GM23338 (cell line): ENCODE measurements around the gene MOCOS. TPM values are rescaled to one million over a fixed set of nuclear protein-coding genes. Genes with fewer than 3 reads are reported as not detected.

Source experiments
- ATAC-seq: fragments of 200-7000 bp; cut with Tn5 transposase; 3 replicates; pipeline ENCODE4 v1.9.1; 2020
- DNase-seq: peaks from one replicate; pipeline ENCODE4 v3.0.0-alpha.2; 2015; ENCODE audit warnings: low spot score
- H2AFZ ChIP-seq: fragments of 200-600 bp; sonication (generic); 2 replicates; pipeline ENCODE4 v1.8.0; 2016; ENCODE audit warnings: antibody characterized with exemption, mild to moderate bottlenecking, moderate library complexity
- H3F3A ChIP-seq: fragments of 200-600 bp; sonication (generic); replicated peaks from 2 replicates; pipeline ENCODE4 v1.8.0; 2017; ENCODE audit warnings: antibody characterized with exemption, mixed run types, low read depth
- H3K27ac ChIP-seq: fragments of 200-600 bp; sonication (generic); 2 replicates; pipeline ENCODE4 v1.6.1; 2016; ENCODE audit warnings: low read depth
- H3K27me3 ChIP-seq: fragments of 200-600 bp; sonication (generic); 2 replicates; pipeline ENCODE4 v1.8.0; 2016; ENCODE audit warnings: mild to moderate bottlenecking, mixed run types, moderate library complexity; ENCODE audit not compliant: insufficient read depth
- H3K36me3 ChIP-seq: fragments of 200-600 bp; sonication (generic); 2 replicates; pipeline ENCODE4 v1.8.0; 2016; ENCODE audit warnings: mild to moderate bottlenecking; ENCODE audit not compliant: insufficient read depth
- H3K4me1 ChIP-seq: fragments of 200-600 bp; sonication (generic); 2 replicates; pipeline ENCODE4 v1.8.0; 2016; ENCODE audit warnings: mild to moderate bottlenecking, moderate library complexity; ENCODE audit not compliant: insufficient read depth
- H3K4me2 ChIP-seq: fragments of 200-600 bp; sonication (generic); 2 replicates; pipeline ENCODE4 v1.7.1; 2017; ENCODE audit warnings: mixed run types
- H3K4me3 ChIP-seq: fragments of 200-600 bp; sonication (generic); 2 replicates; pipeline ENCODE4 v1.6.1; 2016; ENCODE audit warnings: mixed run types
- H3K79me2 ChIP-seq: fragments of 200-600 bp; sonication (generic); replicated peaks from 2 replicates; pipeline ENCODE4 v1.8.0; 2017; ENCODE audit warnings: mild to moderate bottlenecking; ENCODE audit not compliant: insufficient read depth
- H3K9me2 ChIP-seq: fragments of 200-600 bp; sonication (generic); 2 replicates; pipeline ENCODE4 v1.8.0; 2017; ENCODE audit not compliant: insufficient read depth
- H4K20me1 ChIP-seq: fragments of 200-600 bp; sonication (generic); replicated peaks from 2 replicates; pipeline ENCODE4 v1.8.0; 2017; ENCODE audit warnings: mild to moderate bottlenecking; ENCODE audit not compliant: insufficient read depth
- H3K27ac Mint-ChIP-seq: 2 replicates; pipeline ENCODE4 v1.8.0; 2020; ENCODE audit warnings: inconsistent platforms, mild to moderate bottlenecking, moderate library complexity, mixed read lengths
- H3K27me3 Mint-ChIP-seq: 3 replicates; pipeline ENCODE4 v1.8.0; 2022; ENCODE audit warnings: low read depth, mild to moderate bottlenecking, moderate library complexity, mixed read lengths, inconsistent platforms; ENCODE audit not compliant: insufficient read depth, poor library complexity
- H3K36me3 Mint-ChIP-seq: 3 replicates; pipeline ENCODE4 v1.8.0; 2021; ENCODE audit warnings: low read depth, mild to moderate bottlenecking, inconsistent platforms, moderate library complexity, mixed read lengths
- H3K4me1 Mint-ChIP-seq: 3 replicates; pipeline ENCODE4 v1.8.0; 2020; ENCODE audit warnings: mild to moderate bottlenecking, inconsistent platforms, mixed read lengths
- H3K4me3 Mint-ChIP-seq: 3 replicates; pipeline ENCODE4 v1.8.0; 2021; ENCODE audit warnings: moderate library complexity, mild to moderate bottlenecking, inconsistent platforms, mixed read lengths
- H3K9me3 Mint-ChIP-seq: 3 replicates; pipeline ENCODE4 v1.8.0; 2020; ENCODE audit warnings: moderate library complexity, mild to moderate bottlenecking, inconsistent platforms, mixed read lengths
- CREB1 ChIP-seq: fragments of 250-450 bp; sonication (Bioruptor Pico); IDR thresholded peaks from 2 replicates; pipeline ENCODE4 v1.5.0; 2020; ENCODE audit warnings: low read depth, mild to moderate bottlenecking, moderate library complexity
- EZH2phosphoT487 ChIP-seq: fragments of 200-600 bp; sonication (generic); IDR thresholded peaks from one replicate; pipeline ENCODE4 v1.8.1; 2018; ENCODE audit warnings: antibody characterized with exemption; ENCODE audit not compliant: unreplicated experiment
- JUNB ChIP-seq: IDR thresholded peaks from one replicate; pipeline ENCODE4 v1.6.1; 2016; ENCODE audit warnings: antibody characterized with exemption; ENCODE audit not compliant: unreplicated experiment
- POLR2AphosphoS5 ChIP-seq: IDR thresholded peaks from 2 replicates; pipeline ENCODE4 v1.6.1; 2016; ENCODE audit warnings: antibody characterized with exemption, low read depth
- STAT1 ChIP-seq: IDR thresholded peaks from one replicate; pipeline ENCODE4 v1.6.1; 2016; ENCODE audit warnings: antibody characterized with exemption; ENCODE audit not compliant: unreplicated experiment
- ZNF331 ChIP-seq: fragments of 250-450 bp; sonication (Bioruptor Pico); IDR thresholded peaks from 2 replicates; pipeline ENCODE4 v1.5.0; 2020; ENCODE audit warnings: low read depth, mild to moderate bottlenecking, moderate library complexity
- polyA plus RNA-seq: library from polyadenylated mRNA; unstranded; fragments of >200 nt; fragmentation: Nextera tagmentation; extraction: Ambion mirVana; gene quantifications from 2 replicates; pipeline ENCODE4 v1.2.1, GENCODE V29; 2016
- total RNA-seq: library from RNA; depleted of rRNA; stranded (reverse); fragments of >200 nt; shearing (Covaris generic); gene quantifications from 2 replicates; pipeline ENCODE4 v1.2.3, GENCODE V29; 2014
- TF ChIP-seq, protein P1 (sequence below): IDR thresholded peaks from 2 replicates; pipeline ENCODE4 v1.6.1; 2016; ENCODE audit warnings: antibody characterized with exemption
- TF ChIP-seq, protein P2 (sequence below), 2 experiments: fragments of 200-600 bp in 1 of 2; sonication (generic) in 1 of 2; conservative IDR thresholded peaks; 2 replicates each; pipeline versions ENCODE4 v1.5.1 to v1.6.1; 2016 to 2017; ENCODE audit warnings: antibody characterized with exemption in 2 of 2, low read depth in 2 of 2, mild to moderate bottlenecking in 2 of 2, moderate library complexity in 1 of 2
- TF ChIP-seq, protein P3 (sequence below): IDR thresholded peaks from one replicate; pipeline ENCODE4 v1.6.1; 2018; ENCODE audit warnings: antibody characterized with exemption; ENCODE audit not compliant: unreplicated experiment

The MOCOS gene
- total and polyA plus RNA-seq, 2 experiments from 2014 or later, result 3.9 to 7.2 TPM

DNA sequence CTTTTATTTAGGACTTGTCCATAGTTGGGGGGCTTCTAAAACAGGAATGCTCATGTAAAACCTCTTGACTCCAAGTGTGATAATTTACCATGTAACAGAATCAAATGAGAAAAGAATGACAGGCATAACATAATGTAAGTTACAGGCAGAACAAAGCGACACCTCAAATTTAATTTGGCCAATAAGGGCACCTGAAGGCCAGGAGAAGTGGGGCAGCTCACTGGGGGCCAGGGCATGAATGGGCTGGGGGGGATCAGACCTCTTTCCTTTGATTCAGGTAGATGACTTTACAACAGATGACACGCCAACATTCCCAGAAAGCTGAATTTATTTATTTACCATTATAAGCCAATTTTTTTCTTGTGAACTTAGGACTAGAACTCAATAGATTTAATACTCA, 14.5 kb downstream of the MOCOS start (continued):
- TF ChIP-seq, protein P1, sequence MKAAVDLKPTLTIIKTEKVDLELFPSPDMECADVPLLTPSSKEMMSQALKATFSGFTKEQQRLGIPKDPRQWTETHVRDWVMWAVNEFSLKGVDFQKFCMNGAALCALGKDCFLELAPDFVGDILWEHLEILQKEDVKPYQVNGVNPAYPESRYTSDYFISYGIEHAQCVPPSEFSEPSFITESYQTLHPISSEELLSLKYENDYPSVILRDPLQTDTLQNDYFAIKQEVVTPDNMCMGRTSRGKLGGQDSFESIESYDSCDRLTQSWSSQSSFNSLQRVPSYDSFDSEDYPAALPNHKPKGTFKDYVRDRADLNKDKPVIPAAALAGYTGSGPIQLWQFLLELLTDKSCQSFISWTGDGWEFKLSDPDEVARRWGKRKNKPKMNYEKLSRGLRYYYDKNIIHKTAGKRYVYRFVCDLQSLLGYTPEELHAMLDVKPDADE, result no peak
- TF ChIP-seq, protein P2, sequence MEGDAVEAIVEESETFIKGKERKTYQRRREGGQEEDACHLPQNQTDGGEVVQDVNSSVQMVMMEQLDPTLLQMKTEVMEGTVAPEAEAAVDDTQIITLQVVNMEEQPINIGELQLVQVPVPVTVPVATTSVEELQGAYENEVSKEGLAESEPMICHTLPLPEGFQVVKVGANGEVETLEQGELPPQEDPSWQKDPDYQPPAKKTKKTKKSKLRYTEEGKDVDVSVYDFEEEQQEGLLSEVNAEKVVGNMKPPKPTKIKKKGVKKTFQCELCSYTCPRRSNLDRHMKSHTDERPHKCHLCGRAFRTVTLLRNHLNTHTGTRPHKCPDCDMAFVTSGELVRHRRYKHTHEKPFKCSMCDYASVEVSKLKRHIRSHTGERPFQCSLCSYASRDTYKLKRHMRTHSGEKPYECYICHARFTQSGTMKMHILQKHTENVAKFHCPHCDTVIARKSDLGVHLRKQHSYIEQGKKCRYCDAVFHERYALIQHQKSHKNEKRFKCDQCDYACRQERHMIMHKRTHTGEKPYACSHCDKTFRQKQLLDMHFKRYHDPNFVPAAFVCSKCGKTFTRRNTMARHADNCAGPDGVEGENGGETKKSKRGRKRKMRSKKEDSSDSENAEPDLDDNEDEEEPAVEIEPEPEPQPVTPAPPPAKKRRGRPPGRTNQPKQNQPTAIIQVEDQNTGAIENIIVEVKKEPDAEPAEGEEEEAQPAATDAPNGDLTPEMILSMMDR (conservative IDR thresholded peaks at IDR 0.05; ENCODE audit: low read depth in 2 of 2), result no peak
- no peak for TF ChIP-seq POLR2AphosphoS5
- TF ChIP-seq CREB1 (CRISPR knock-in tag), result no peak
- no peak for TF ChIP-seq JUNB
- TF ChIP-seq STAT1, result no peak
- TF ChIP-seq, protein P3, sequence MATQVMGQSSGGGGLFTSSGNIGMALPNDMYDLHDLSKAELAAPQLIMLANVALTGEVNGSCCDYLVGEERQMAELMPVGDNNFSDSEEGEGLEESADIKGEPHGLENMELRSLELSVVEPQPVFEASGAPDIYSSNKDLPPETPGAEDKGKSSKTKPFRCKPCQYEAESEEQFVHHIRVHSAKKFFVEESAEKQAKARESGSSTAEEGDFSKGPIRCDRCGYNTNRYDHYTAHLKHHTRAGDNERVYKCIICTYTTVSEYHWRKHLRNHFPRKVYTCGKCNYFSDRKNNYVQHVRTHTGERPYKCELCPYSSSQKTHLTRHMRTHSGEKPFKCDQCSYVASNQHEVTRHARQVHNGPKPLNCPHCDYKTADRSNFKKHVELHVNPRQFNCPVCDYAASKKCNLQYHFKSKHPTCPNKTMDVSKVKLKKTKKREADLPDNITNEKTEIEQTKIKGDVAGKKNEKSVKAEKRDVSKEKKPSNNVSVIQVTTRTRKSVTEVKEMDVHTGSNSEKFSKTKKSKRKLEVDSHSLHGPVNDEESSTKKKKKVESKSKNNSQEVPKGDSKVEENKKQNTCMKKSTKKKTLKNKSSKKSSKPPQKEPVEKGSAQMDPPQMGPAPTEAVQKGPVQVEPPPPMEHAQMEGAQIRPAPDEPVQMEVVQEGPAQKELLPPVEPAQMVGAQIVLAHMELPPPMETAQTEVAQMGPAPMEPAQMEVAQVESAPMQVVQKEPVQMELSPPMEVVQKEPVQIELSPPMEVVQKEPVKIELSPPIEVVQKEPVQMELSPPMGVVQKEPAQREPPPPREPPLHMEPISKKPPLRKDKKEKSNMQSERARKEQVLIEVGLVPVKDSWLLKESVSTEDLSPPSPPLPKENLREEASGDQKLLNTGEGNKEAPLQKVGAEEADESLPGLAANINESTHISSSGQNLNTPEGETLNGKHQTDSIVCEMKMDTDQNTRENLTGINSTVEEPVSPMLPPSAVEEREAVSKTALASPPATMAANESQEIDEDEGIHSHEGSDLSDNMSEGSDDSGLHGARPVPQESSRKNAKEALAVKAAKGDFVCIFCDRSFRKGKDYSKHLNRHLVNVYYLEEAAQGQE, result no peak

DNA sequence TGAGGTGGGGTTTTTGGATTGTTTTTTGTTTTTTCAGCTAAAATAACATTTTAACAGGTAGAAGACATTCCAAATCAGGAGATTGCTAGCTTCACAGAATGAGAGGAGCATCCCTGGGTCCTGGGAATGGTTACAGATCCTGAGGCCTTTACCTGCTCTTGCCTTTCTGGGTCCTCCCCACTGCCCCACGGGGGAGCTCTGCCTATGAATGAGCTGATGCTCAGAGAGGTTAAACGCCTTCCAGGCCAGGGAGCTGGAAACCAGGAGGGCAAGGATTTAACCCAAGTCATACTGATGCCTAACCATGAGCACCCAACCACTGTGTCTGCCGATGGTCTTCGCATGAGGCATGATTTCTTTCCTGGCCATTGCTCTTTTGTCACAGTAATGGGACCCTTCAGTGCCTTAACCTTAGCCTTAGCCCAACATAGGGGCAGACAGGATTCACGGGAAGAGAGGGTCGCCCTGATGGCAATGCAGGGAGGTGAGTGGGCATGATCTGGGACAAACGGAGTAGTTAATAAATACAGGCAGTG, 16.1 kb downstream of the MOCOS start:
- Mint-ChIP-seq H3K27me3 (peaks cover 3% of the 10 kb centered on the region), H3K9me3 (peaks cover 3% of the 10 kb centered on the region; the same call in 2 of the 3 replicates), H3K4me1 (no peaks in the 10 kb centered on the region), H3K27ac (no peak overlapping the region), H3K4me3 (no peak overlapping the region), H3K36me3 (peaks cover 51% of the 10 kb centered on the region)
- no peaks in the 10 kb centered on the region; the same call in none of the 2 replicates for H4K20me1 ChIP-seq
- no peak overlapping the region for H2AFZ ChIP-seq
- H3K4me2 ChIP-seq, result no peak overlapping the region
- no peaks in the 10 kb centered on the region for H3F3A ChIP-seq
- H3K9me2 ChIP-seq, result no peaks in the 10 kb centered on the region
- peak; percentile 90 for ATAC-seq
- H3K4me1 ChIP-seq, result no peaks in the 10 kb centered on the region
- no peaks in the 10 kb centered on the region for H3K79me2 ChIP-seq
- peak; percentile 32 for DNase-seq
- 0 out of 2 replicates have a peak, but pooled peaks cover under 1% of the 10 kb centered on the region for H3K36me3 ChIP-seq
- no peak overlapping the region for H3K27ac ChIP-seq
- TF ChIP-seq, protein P2 (conservative IDR thresholded peaks at IDR 0.05; ENCODE audit: low read depth in 2 of 2), result peak in 1 of 2 experiments; percentile 36; a peak in 2 of 4 replicates
- TF ChIP-seq, protein P3, result no peak
- TF ChIP-seq ZNF331 (CRISPR knock-in tag), result no peak
- TF ChIP-seq EZH2phosphoT487, result no peak
- H3K4me3 ChIP-seq, result no peak overlapping the region
- H3K27me3 ChIP-seq, result no peaks in the 10 kb centered on the region
